Tibial artery (tissue), 4 donors: ENCODE data around the gene DNAH8.
A peak's percentile ranks its signal among the peaks of the same experiment; 100 is the strongest.

ENCODE experiments used
- DNase-seq, 2 donors: peaks; one replicate each; pipeline ENCODE4 v3.0.0-alpha.2; 2019
- H3K27ac ChIP-seq, 2 donors: fragments of 200-600 bp; sonication (generic) in 1 of 2; 1 replicate in 1 of 2; 2 replicates in 1 of 2; pipeline ENCODE4 v1.5.1; 2018 to 2019; ENCODE audit warnings: mild to moderate bottlenecking in 1 of 2
- H3K27me3 ChIP-seq, 2 donors: fragments of 200-600 bp; sonication (generic) in 1 of 2; one replicate each; pipeline versions ENCODE4 v1.5.1 to v1.6.0; 2016 to 2019
- H3K36me3 ChIP-seq, 3 donors: fragments of 200-600 bp; sonication (generic) in 2 of 3; one replicate each; pipeline ENCODE4 v1.5.1; 2016 to 2019; ENCODE audit warnings: mild to moderate bottlenecking in 2 of 3
- H3K4me1 ChIP-seq, 4 donors: fragments of 200-600 bp; sonication (generic) in 2 of 4; 1 replicate in 3 of 4; 2 replicates in 1 of 4; pipeline ENCODE4 v1.5.1; 2016 to 2019
- H3K4me3 ChIP-seq, 2 donors: fragments of 200-600 bp; sonication (generic) in 1 of 2; 1 replicate in 1 of 2; 2 replicates in 1 of 2; pipeline ENCODE4 v1.5.1; 2018 to 2019; ENCODE audit warnings: mild to moderate bottlenecking in 2 of 2
- H3K9me3 ChIP-seq, 3 donors: fragments of 200-600 bp; sonication (generic) in 1 of 3; one replicate each; pipeline ENCODE4 v1.5.1; 2016 to 2019
- CTCF ChIP-seq, 2 experiments: fragments of 200-600 bp in 1 of 2; fragments of 450-650 bp in 1 of 2; IDR thresholded peaks; one replicate each; pipeline ENCODE4 v1.5.1; 2017 to 2019; ENCODE audit warnings: antibody characterized with exemption in 2 of 2, mild to moderate bottlenecking in 1 of 2, moderate library complexity in 1 of 2
- intact Hi-C: fragments of 100-400 bp; cut with DNase I; formaldehyde crosslinking; loops from one replicate; pipeline ENCODE4 v1.15.0; 2023; ENCODE audit warnings: low total_unique reads

DNAH8 gene

GRCh38 chr6:39035681-39036080, 320.6 kb downstream of the DNAH8 start:
- no peak for TF ChIP-seq CTCF (IDR thresholded peaks at IDR 0.05)
- Histone ChIP-seq H3K36me3 (no peaks in the 10 kb centered on the region), H3K27me3 (peaks cover 0 to 48% of the 10 kb centered on the region in 2 donors), H3K27ac (no peak overlapping the region), H3K4me1 (no peaks in the 10 kb centered on the region), H3K4me3 (no peak overlapping the region), H3K9me3 (no peaks in the 10 kb centered on the region)
- intact Hi-C loops: no loop called here
- no peak for DNase-seq

GRCh38 chr6:39037082-39037508, 322.0 kb downstream of the DNAH8 start:
- no peak for TF ChIP-seq CTCF (IDR thresholded peaks at IDR 0.05)
- Histone ChIP-seq H3K27ac (no peak overlapping the region), H3K4me1 (no peaks in the 10 kb centered on the region), H3K9me3 (no peaks in the 10 kb centered on the region), H3K36me3 (no peaks in the 10 kb centered on the region), H3K27me3 (peaks cover 0 to 51% of the 10 kb centered on the region in 2 donors), H3K4me3 (no peak overlapping the region)
- intact Hi-C loops: no loop called here
- no peak for DNase-seq

DNA sequence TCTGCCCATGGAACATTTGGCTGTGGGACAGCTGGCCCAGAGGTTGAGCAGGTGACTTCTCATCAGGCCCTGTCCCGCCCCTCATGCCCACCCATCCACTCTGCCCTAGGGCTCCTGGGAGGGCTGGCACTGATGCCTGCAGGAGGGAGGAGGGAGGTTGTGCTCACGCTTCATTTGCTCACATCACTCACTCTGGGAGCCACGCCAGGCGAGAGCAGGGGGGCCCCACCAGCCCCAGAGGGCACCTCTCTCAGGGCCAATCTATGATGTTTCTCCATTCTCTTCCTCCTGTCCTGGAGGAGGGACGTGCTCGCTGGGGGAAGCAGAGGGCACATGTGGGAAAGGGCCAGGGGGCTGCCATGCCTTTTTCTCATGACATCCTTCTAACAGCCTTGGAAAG, 322.6 kb downstream of the DNAH8 start:
- H3K4me1 ChIP-seq: no peaks in the 10 kb centered on the region
- no peak overlapping the region for H3K27ac ChIP-seq
- DNase-seq: peak in 1 of 2 donors; percentile 25
- peaks cover 0 to 51% of the 10 kb centered on the region in 2 donors for H3K27me3 ChIP-seq
- intact Hi-C loops: no loop called here
- no peak for TF ChIP-seq CTCF (IDR thresholded peaks at IDR 0.05)
- no peaks in the 10 kb centered on the region for H3K36me3 ChIP-seq
- H3K4me3 ChIP-seq: no peak overlapping the region
- H3K9me3 ChIP-seq: no peaks in the 10 kb centered on the region

- peak in 1 of 2 donors; percentile 15 for DNase-seq
- H3K27me3 ChIP-seq: peaks cover 0 to 44% of the 10 kb centered on the region in 2 donors
- no peaks in the 10 kb centered on the region for H3K9me3 ChIP-seq
- no peak for TF ChIP-seq CTCF (IDR thresholded peaks at IDR 0.05)
- no peaks in the 10 kb centered on the region for H3K36me3 ChIP-seq
- no peak overlapping the region for H3K27ac ChIP-seq
- intact Hi-C loops: no loop called here
- no peak overlapping the region for H3K4me3 ChIP-seq
- H3K4me1 ChIP-seq: no peaks in the 10 kb centered on the region
Measured at GRCh38 chr6:39040080-39040673, 325.1 kb downstream of the DNAH8 start.

DNA sequence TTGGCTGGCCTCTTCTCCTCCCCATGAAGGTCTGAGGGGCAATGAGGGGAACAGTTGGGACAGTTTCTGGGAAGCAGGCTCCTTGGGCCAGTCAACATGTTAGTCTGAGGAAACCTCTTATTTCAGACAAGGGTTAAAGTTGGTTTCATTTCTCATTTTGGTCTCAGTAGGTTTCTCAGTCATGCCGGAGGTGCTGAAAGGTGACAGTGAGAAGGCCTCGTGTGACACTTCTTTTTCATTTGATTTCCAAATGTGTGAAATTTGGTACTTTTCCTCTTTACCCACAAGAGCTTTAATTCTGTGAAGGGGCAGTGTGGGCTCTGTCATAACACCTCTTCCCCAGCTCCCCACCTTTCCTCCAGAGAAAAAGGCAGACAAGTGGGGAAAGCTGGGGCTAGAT, 326.0 kb downstream of the DNAH8 start:
- Histone ChIP-seq H3K27me3 (peaks cover 0 to 44% of the 10 kb centered on the region in 2 donors), H3K36me3 (no peaks in the 10 kb centered on the region), H3K9me3 (no peaks in the 10 kb centered on the region), H3K4me1 (no peaks in the 10 kb centered on the region), H3K4me3 (no peak overlapping the region), H3K27ac (no peak overlapping the region)
- DNase-seq: peak in 1 of 2 donors; percentile 13
- no peak for TF ChIP-seq CTCF (IDR thresholded peaks at IDR 0.05)
- intact Hi-C loops: no loop called here

GRCh38 chr6:39043776-39044175, 328.7 kb downstream of the DNAH8 start:
- Histone ChIP-seq H3K27ac (no peak overlapping the region), H3K9me3 (no peaks in the 10 kb centered on the region), H3K27me3 (peaks cover 0 to 50% of the 10 kb centered on the region in 2 donors), H3K36me3 (no peaks in the 10 kb centered on the region), H3K4me3 (no peak overlapping the region), H3K4me1 (peaks cover 0 to 7% (median 6%) of the 10 kb centered on the region in 4 donors)
- no peak for TF ChIP-seq CTCF (IDR thresholded peaks at IDR 0.05)
- peak in 1 of 2 donors; percentile 19 for DNase-seq
- intact Hi-C loops: no loop called here
